Astrocyte of the spinal cord (primary cell): Measurements from ENCODE around the gene CCNYL1.
A peak's percentile ranks its signal among the peaks of the same experiment; 100 is the strongest.
"Not testable (repeated sequence)": the region's sequence is repeated elsewhere in the genome, so short reads cannot be mapped to it uniquely, and the experiment has no call there.

Experiments
- DNase-seq: peaks from one replicate; pipeline ENCODE4 v3.0.0; 2011; ENCODE audit warnings: low read depth, low spot score
- H3K4me3 ChIP-seq: 2 replicates; pipeline ENCODE4 v1.5.1; 2011; ENCODE audit warnings: low read depth, mild to moderate bottlenecking, low read length, moderate library complexity
- in situ Hi-C: cut with HindIII; loops from 2 replicates; pipeline ENCODE4 v1.10.0; 2017; ENCODE audit warnings: low sequenced_read_pairs
- TF ChIP-seq, protein P1 (sequence below): IDR thresholded peaks from 2 replicates; pipeline ENCODE4 v1.5.1; 2012; ENCODE audit warnings: low read depth, mild to moderate bottlenecking, low read length, inconsistent platforms

CCNYL1 gene

DNA sequence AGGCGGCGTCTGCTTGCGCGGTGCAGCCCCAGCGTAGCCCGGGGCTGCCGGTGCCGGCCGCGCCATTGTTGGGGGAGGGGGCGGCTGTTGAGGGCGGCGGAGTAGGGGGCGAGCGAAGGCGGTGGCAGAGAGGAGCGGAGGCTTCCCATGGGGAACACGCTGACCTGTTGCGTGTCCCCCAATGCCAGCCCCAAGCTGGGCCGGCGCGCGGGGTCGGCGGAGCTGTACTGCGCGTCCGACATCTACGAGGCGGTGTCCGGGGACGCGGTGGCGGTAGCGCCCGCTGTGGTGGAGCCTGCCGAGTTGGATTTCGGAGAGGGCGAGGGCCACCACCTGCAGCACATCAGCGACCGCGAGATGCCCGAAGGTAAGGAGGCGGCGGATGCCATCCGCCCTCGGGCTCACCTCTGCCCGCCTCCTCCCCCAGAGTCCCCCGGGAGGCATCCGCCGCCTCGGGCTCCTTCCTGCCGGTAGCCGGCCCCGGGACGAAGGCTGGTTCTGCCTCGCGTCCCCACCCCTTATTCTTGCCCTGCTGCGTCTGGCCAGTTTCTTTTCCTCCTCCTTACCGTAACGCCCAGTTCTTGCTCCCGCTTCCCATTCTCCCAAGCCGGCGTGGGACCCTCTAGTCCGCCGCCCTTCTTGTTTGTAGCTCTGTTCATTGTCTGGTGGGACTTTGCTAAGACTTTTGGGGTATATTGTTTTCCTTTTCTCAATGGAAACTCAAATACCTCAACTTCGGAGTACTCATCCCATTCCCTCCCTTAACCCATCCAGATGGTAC is 500 bp downstream of the CCNYL1 start:
- TF ChIP-seq, protein P1, sequence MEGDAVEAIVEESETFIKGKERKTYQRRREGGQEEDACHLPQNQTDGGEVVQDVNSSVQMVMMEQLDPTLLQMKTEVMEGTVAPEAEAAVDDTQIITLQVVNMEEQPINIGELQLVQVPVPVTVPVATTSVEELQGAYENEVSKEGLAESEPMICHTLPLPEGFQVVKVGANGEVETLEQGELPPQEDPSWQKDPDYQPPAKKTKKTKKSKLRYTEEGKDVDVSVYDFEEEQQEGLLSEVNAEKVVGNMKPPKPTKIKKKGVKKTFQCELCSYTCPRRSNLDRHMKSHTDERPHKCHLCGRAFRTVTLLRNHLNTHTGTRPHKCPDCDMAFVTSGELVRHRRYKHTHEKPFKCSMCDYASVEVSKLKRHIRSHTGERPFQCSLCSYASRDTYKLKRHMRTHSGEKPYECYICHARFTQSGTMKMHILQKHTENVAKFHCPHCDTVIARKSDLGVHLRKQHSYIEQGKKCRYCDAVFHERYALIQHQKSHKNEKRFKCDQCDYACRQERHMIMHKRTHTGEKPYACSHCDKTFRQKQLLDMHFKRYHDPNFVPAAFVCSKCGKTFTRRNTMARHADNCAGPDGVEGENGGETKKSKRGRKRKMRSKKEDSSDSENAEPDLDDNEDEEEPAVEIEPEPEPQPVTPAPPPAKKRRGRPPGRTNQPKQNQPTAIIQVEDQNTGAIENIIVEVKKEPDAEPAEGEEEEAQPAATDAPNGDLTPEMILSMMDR = no peak
- DNase-seq = peak; percentile 47
- in situ Hi-C loops = no loop called here
- peak overlapping the region; percentile 86 for H3K4me3 ChIP-seq

DNA sequence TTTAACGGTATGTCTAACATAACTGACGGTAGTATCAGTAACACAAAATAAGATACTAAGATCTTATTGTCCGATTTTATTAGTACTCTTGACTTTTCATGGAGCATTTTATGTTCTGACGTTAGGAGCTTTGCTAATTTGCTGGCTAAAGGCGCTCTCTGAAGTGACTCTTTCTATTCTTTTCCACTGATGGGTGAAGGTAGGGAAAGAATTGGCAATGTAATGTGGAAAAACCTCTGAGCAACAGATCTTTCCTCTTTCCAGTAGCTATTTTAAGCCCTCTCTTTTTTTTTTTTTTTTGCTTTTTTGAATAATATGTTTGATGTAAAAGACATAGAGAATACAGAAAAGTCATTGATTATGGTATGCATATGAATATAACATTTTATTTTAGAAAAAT is 4.6 kb downstream of the CCNYL1 start:
- in situ Hi-C loops = no loop called here
- TF ChIP-seq, protein P1 = no peak
- DNase-seq = no peak
- H3K4me3 ChIP-seq = no peak overlapping the region

DNA sequence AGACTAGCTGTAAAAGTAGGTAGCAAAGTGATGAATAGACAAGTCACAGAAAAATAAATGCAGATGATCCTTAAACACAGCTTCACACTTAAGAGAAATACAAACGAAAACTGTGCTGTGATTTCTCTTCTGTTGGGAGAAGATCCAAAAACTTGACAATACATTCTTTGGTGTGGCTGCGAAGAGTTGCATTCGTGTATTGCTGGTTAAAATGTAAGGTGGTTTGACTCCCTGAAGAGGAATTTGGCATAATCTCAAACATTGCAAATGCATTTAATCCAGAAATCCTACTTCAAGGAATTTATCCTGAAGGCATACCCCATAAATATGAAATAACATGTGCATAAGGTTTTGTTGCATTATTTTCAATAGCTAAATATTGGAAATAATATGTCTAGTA is 7.1 kb downstream of the CCNYL1 start:
- no peak overlapping the region for H3K4me3 ChIP-seq
- no peak for DNase-seq
- in situ Hi-C loops = no loop called here
- TF ChIP-seq, protein P1 = no peak

- in situ Hi-C loops = no loop called here
- H3K4me3 ChIP-seq = no peak overlapping the region
- TF ChIP-seq, protein P1 = no peak
- no peak for DNase-seq
These were observed 7.6 kb downstream of the CCNYL1 start for GRCh38 chr2:207719008-207719407.

- DNase-seq, H3K4me3 ChIP-seq, in situ Hi-C loops: not testable (repeated sequence)
These were observed 8.2 kb downstream of the CCNYL1 start for GRCh38 chr2:207719655-207720054.

GRCh38 chr2:207720517-207721187 is 9.2 kb downstream of the CCNYL1 start:
- no peak for DNase-seq
- in situ Hi-C loops = no loop called here
- no peak overlapping the region for H3K4me3 ChIP-seq
- TF ChIP-seq, protein P1 = no peak

DNA sequence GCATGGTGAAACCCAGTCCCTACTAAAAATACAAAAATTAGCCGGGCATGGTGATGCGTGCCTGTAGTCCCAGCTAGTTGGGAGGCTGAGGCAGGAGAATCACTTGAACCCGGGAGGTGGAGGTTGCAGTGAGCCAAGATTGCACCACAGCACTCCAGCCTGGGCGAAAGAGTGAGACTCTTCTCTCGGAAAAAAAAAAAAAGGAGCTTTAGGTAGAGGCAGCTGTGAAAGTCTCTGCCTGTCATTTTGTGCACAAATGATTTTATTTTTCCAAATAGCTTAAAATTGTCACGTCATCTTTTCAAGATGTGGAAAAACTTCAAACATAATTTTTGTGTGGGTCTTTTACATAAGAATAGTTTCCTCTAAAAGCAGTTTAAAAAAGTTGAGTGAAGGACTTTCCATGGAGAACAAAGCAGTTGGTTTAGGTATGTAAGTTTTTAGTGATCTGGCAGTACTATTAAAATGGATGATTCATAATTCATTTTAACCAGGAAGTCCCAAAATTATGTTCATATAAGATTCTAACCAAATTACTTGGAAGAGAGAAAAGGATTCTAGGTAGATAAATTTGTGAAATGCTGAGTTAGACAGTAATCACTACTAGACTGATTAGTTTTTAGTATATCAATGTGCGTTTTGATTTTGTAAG is 11.5 kb downstream of the CCNYL1 start:
- no peak overlapping the region for H3K4me3 ChIP-seq
- TF ChIP-seq, protein P1 = no peak
- in situ Hi-C loops = no loop called here
- DNase-seq = no peak

GRCh38 chr2:207723425-207723787 is 12.0 kb downstream of the CCNYL1 start:
- H3K4me3 ChIP-seq, DNase-seq, in situ Hi-C loops: not testable (repeated sequence)
